Esophagus muscularis mucosa (tissue), 4 donors: Measurements from ENCODE around the gene GJC2. TPM values are rescaled to one million over a fixed set of nuclear protein-coding genes. Genes with fewer than 3 reads are reported as not detected.

Experiments
- DNase-seq: peaks from one replicate; pipeline ENCODE4 v3.0.0-alpha.2; 2017; ENCODE audit errors: extremely low spot score
- H3K27ac ChIP-seq, 4 donors: fragments of 200-600 bp; sonication (generic); replicated peaks in 1 of 4; 1 replicate in 3 of 4; 2 replicates in 1 of 4; pipeline ENCODE4 v1.5.1; 2016 to 2019; ENCODE audit warnings: mild to moderate bottlenecking in 1 of 4
- H3K27me3 ChIP-seq, 4 donors: fragments of 200-600 bp; sonication (generic); one replicate each; pipeline versions ENCODE4 v1.5.1 to v1.6.0; 2016 to 2019
- H3K36me3 ChIP-seq, 4 donors: fragments of 200-600 bp; sonication (generic); one replicate each; pipeline ENCODE4 v1.5.1; 2016 to 2019
- H3K4me1 ChIP-seq, 4 donors: fragments of 200-600 bp; sonication (generic); one replicate each; pipeline ENCODE4 v1.5.1; 2016 to 2019
- H3K4me3 ChIP-seq, 4 donors: fragments of 200-600 bp; sonication (generic); 1 replicate in 2 of 4; 2 replicates in 2 of 4; pipeline ENCODE4 v1.5.1; 2016 to 2019; ENCODE audit warnings: mild to moderate bottlenecking in 4 of 4, moderate library complexity in 1 of 4
- H3K9me3 ChIP-seq, 4 donors: fragments of 200-600 bp; sonication (generic); 1 replicate in 3 of 4; 2 replicates in 1 of 4; pipeline ENCODE4 v1.5.1; 2016 to 2019
- CTCF ChIP-seq, 3 experiments: fragments of 200-600 bp in 2 of 3; fragments of 450-650 bp in 1 of 3; sonication (generic) in 2 of 3; IDR thresholded peaks; one replicate each; pipeline ENCODE4 v1.5.1; 2017 to 2019; ENCODE audit warnings: antibody characterized with exemption in 3 of 3, mild to moderate bottlenecking in 2 of 3, moderate library complexity in 1 of 3
- EP300 ChIP-seq: sonication (generic); formaldehyde crosslinking; IDR thresholded peaks from one replicate; pipeline ENCODE4 v1.6.1; 2017; ENCODE audit warnings: antibody characterized with exemption
- POLR2A ChIP-seq: fragments of 450-650 bp; IDR thresholded peaks from one replicate; pipeline ENCODE4 v1.6.1; 2017; ENCODE audit warnings: antibody characterized with exemption, moderate library complexity, mild to moderate bottlenecking, low read depth
- POLR2AphosphoS5 ChIP-seq, 2 donors: sonication (generic); formaldehyde crosslinking; IDR thresholded peaks; one replicate each; pipeline ENCODE4 v1.6.1; 2017; ENCODE audit warnings: antibody characterized with exemption in 2 of 2
- WGBS: methylation state at CpG from one replicate; pipeline ENCODE4 v1.1.5; 2018; 5-methylcytosine and 5-hydroxymethylcytosine counted together
- intact Hi-C: fragments of 100-400 bp; cut with DNase I; formaldehyde crosslinking; loops from one replicate; pipeline ENCODE4 v1.15.1; 2023
- total RNA-seq, 4 donors: library from RNA; depleted of rRNA; stranded (reverse); fragments of >200 nt; gene quantifications; one replicate each; pipeline versions ENCODE4 v1.1.0 to v1.2.1, GENCODE V29; 2016

The GJC2 gene
- total RNA-seq, 4 donors from 2014 or later, result 6.0 to 11.3 (median 7.8) TPM

GRCh38 chr1:228140724-228141225 lies 9.0 kb upstream of the GJC2 start:
- TF ChIP-seq POLR2A (no peak), POLR2AphosphoS5 (IDR thresholded peaks at IDR 0.05) (no peak), EP300 (no peak), CTCF (IDR thresholded peaks at IDR 0.05) (no peak)
- WGBS, result 4% methylated on average over 21 of the region's 25 CpGs
- H3K4me3 ChIP-seq, result peak overlapping the region; percentile 81 to 96 (median 94)
- H3K36me3 ChIP-seq, result peaks cover under 1 to 17% (median 12%) of the 10 kb centered on the region in 4 donors
- no peak for DNase-seq
- peak overlapping the region; percentile 94 to 99 (median 98) for H3K27ac ChIP-seq
- no peaks in the 10 kb centered on the region for H3K27me3 ChIP-seq
- H3K9me3 ChIP-seq, result no peaks in the 10 kb centered on the region
- intact Hi-C loops, result no loop called here
- H3K4me1 ChIP-seq, result peaks cover 43 to 59% (median 57%) of the 10 kb centered on the region in 4 donors

- Histone ChIP-seq H3K27ac (peak overlapping the region; percentile 94 to 99 (median 98)), H3K9me3 (no peaks in the 10 kb centered on the region), H3K4me3 (peak overlapping the region; percentile 81 to 96 (median 94)), H3K4me1 (peaks cover 43 to 64% (median 62%) of the 10 kb centered on the region in 4 donors), H3K27me3 (no peaks in the 10 kb centered on the region), H3K36me3 (peaks cover 6 to 24% (median 19%) of the 10 kb centered on the region in 4 donors)
- whole genome bisulfite sequencing, result 31% methylated on average over 9 of the region's 27 CpGs
- intact Hi-C loops, result no loop called here
- TF ChIP-seq CTCF (IDR thresholded peaks at IDR 0.05), result no peak
- TF ChIP-seq POLR2A, result no peak
- TF ChIP-seq POLR2AphosphoS5 (IDR thresholded peaks at IDR 0.05), result no peak
- no peak for TF ChIP-seq EP300
- no peak for DNase-seq
These were observed 8.3 kb upstream of the GJC2 start for GRCh38 chr1:228141226-228142044.

DNA sequence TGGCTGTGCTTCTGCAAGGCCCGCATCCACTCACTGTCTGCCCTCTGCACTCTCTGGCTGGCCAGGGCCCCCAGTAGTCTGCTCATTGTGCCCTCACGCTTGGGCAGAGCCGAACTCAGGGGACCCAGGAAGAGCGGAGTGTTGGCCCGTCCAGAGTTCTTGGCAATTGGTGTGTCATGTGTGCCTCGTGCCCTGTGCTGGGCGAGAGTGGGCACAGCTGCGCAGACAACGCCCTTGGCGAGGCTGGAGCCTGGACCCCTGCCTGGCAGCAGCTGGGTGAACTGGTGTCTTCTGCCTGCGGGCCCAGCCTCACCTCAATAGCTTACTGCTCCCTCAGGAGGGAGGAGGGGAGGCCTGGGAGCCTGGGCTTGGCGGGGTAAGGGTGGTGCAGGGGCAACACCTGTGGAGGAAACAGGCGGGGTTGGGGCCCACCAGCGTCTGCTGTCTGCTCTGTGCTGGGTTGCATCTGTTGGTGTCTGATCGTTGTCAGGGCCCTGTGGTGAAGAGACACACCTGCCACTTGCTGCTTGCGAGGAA lies 7.5 kb upstream of the GJC2 start:
- peaks cover 7 to 32% (median 27%) of the 10 kb centered on the region in 4 donors for H3K36me3 ChIP-seq
- WGBS, result 79% methylated on average over 13 of the region's 16 CpGs
- no peak for TF ChIP-seq CTCF (IDR thresholded peaks at IDR 0.05)
- no peak for TF ChIP-seq EP300
- TF ChIP-seq POLR2AphosphoS5 (IDR thresholded peaks at IDR 0.05), result no peak
- no peak for TF ChIP-seq POLR2A
- peak overlapping the region; percentile 81 to 96 (median 94) for H3K4me3 ChIP-seq
- no peak for DNase-seq
- peaks cover 43 to 72% (median 68%) of the 10 kb centered on the region in 4 donors for H3K4me1 ChIP-seq
- intact Hi-C loops, result no loop called here
- H3K9me3 ChIP-seq, result no peaks in the 10 kb centered on the region
- peak overlapping the region; percentile 94 to 99 (median 98) for H3K27ac ChIP-seq
- H3K27me3 ChIP-seq, result no peaks in the 10 kb centered on the region

- Histone ChIP-seq H3K27ac (peak overlapping the region in 3 of 4 donors; percentile 98 to 99 (median 98)), H3K4me3 (peak overlapping the region in 1 of 4 donors; percentile 96), H3K36me3 (peaks cover 7 to 37% (median 32%) of the 10 kb centered on the region in 4 donors), H3K9me3 (no peaks in the 10 kb centered on the region), H3K27me3 (no peaks in the 10 kb centered on the region), H3K4me1 (peaks cover 46 to 76% (median 71%) of the 10 kb centered on the region in 4 donors)
- TF ChIP-seq CTCF (IDR thresholded peaks at IDR 0.05) (no peak), POLR2A (no peak), POLR2AphosphoS5 (IDR thresholded peaks at IDR 0.05) (no peak), EP300 (no peak)
- no peak for DNase-seq
- intact Hi-C loops, result no loop called here
- WGBS, result 62% methylated on average over 8 of the region's 11 CpGs
These were observed 7.0 kb upstream of the GJC2 start for GRCh38 chr1:228142701-228143136.
